T47D (cell line): ENCODE measurements around the gene GRM4.
A peak's percentile ranks its signal among the peaks of the same experiment; 100 is the strongest.

Experiments
- DNase-seq, 2 experiments: peaks; one replicate each; pipeline versions ENCODE4 v3.0.0 to v3.0.0-alpha.2; 2011 to 2012; ENCODE audit warnings: low read depth in 1 of 2, low spot score in 1 of 2
- JUND ChIP-seq: IDR thresholded peaks from 2 replicates; pipeline ENCODE4 v1.6.1; 2012; ENCODE audit warnings: low read depth
- in situ Hi-C: cut with HindIII; loops from 2 replicates; pipeline ENCODE4 v1.10.0; 2016; ENCODE audit warnings: low sequenced_read_pairs, low pct_unique_long_range_greater_than_20kb

The GRM4 gene

DNA sequence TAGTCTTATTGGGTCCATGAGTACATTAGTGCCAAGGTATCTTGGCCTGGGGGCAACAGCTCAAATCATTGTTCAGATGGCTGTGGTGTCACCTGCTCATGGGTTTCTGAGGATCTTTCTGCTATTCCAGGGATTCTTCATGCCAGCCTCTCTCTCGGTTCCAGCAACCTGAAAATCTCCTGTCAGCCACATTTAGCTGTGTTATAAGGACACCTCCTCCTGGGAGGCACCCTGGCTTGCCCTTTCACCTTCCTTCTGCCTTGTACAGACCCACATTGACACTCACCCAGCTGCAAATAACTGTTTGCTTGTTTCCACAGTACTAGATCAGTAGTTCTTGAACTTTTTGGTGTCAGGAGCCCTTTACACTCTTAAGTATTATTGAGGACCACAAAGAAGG, 159.9 kb downstream of the GRM4 start:
- no peak for DNase-seq
- in situ Hi-C loops = no loop called here
- no peak for TF ChIP-seq JUND

DNA sequence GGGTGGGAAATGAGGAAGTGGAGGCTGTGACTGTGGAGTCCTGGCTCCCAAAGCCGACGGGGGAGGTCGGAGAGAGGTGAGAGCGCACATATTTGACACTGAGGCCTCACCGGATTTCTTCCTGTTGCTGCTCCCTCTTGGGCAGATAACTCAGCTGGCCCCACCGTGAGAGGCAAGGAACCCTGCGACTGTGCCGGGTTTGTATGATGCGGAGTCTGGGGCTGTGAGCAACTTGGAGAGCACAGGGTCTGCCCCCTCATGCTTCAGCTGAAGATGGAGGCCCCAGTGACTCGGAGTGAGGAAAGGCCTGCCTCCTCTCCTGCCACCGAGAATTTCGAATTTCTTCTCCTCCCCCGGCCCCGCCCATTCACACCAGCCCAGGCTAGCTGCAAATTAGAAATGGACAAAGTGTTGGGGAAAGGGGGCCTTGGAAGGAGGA, 160.6 kb downstream of the GRM4 start:
- in situ Hi-C loops = no loop called here
- DNase-seq = no peak
- TF ChIP-seq JUND = no peak

DNA sequence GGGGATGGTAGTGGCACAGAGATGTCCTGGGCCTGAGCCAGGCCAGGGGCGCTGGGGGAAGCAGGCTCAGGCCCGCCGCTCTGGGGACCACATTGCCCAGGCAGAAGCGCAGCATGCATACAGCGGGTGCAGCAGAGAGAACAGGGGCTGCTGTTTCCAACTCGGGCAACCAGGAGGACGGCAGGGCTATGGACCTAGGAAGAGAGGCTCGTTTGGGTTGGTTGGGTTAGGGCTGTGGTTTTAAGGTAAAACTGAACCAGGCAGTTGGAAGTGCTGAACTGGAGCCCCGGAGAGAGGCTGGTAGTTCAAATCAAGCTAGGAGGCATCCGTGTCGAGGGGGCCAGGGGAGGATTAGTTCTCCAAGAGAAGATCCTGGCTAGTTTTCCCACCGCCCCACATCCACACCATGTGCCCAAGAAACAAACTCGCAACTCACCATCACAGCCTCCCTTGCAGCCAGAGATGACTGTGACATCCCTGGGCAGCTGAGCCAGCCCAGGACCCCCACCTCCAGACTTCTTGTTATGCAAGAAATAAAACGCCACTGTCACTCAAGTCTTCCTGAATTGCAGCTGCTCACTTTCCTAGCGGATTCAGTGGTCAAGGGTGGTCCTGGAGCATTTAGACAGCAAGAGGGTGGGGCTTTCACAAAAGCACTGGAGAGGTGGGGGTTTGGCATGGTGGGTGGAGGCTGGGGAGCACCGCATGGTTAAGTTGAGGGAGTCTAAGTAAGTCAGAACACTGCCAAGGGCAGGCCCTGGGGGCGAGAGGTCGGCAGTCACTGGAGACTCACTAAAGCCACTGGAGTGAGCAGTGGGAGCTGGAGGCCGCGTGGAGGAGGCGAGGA, 161.2 kb downstream of the GRM4 start:
- no peak for DNase-seq
- in situ Hi-C loops = no loop called here
- no peak for TF ChIP-seq JUND

DNA sequence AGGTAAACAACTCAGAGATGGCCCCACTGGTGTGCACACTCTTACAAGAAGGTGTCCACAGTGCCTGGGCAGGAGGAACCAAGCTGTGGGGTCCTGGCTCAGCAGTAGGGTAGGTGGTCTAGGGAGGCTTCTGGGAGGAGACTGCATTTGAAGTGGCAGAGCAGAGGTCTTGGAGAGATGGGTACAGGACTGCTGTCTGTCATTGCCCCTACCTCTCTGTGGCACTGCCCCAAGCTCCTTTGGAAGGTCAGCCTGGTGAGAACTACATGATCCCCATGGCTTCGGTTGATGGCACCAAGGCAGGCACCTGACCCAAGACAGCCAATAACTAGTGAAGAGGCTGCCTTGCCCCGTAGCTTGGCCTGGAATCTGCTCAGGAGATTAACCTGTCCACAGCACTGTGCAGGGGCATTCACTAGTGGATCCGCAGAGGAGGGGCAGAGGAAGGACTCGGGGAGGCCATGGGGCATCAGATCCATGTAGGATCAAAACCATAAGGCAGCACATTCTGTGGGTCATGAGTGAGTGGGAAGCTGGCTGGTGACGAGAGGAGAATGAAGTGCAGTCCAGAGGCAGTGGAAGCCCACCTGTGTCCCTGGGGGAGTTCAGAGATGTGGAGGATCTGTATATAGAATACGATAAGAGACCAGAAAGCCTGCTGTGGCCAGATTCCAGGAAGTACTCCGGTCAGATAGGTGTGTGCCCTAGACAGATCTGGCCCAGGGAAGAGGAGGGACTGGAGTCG, 162.0 kb downstream of the GRM4 start:
- no peak for DNase-seq
- no peak for TF ChIP-seq JUND
- in situ Hi-C loops = no loop called here

DNA sequence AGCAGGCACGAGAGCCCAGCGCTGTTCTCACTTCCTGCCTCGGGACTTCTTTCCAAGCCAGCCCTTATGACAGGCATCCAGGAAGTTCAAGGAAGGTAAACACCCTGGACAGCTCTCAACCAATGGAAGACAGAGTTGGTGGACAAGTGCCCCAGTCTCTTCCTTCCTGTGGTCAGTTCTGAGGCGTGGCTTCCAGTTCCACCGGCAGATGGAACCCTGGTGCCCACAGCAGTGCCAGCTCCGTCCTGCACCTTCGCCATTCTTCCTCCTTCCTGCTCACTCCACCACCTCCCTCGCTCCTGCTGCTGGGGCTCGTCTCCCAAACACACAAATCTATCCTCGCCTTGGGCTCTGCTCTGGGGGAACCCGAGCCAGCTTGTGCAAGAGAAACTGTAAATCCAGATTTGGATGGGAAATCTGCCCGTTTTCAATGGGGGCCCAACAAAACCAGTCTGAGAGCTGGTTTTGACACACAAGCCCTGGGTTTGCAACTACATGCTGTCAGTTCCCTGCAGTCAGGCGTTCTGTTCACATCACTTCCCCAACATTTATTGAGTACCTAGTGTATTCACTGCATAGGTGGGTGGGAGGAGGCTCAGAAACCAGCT, 162.7 kb downstream of the GRM4 start:
- in situ Hi-C loops = no loop called here
- DNase-seq = peak; percentile 97 to 98
- no peak for TF ChIP-seq JUND

DNA sequence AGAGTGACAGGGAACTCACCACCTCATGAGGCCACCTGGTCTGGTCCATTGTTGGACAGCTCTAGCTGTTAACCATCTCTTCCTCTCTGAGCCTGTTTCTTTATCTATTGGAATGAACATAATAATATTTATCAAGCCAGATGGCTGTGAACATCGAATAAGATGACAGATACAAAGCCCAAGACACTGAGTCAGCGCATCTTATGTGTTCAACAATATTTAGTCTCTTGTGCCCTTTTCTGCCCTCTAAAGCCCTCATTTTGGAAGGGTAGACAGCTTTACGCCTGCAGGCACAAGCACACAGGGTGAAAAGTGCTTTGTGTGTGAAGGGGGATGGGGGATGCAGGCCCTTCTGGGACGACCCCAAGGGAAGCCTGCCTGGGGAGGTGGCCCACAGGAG, 164.0 kb downstream of the GRM4 start:
- in situ Hi-C loops = no loop called here
- no peak for TF ChIP-seq JUND
- DNase-seq = no peak

DNA sequence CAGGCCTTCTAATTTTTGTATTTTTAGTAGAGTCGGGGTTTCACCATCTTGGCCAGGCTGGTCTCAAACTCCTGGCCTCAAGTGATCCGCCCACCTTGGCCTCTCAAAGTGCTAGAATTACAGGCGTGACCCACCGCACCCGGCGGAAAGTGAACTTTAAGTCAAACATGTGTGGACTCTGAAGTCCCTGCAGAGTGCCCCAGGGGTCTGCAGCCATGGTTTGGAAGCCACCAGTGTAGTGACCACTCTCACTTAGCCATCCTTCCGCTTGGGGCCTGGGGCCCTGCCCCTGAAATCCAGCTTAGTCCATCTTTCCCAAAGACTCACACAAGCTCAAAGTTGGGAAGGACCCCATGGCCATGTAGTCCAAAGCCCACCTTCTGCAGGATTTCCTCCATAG, 164.5 kb downstream of the GRM4 start:
- in situ Hi-C loops = no loop called here
- no peak for TF ChIP-seq JUND

DNA sequence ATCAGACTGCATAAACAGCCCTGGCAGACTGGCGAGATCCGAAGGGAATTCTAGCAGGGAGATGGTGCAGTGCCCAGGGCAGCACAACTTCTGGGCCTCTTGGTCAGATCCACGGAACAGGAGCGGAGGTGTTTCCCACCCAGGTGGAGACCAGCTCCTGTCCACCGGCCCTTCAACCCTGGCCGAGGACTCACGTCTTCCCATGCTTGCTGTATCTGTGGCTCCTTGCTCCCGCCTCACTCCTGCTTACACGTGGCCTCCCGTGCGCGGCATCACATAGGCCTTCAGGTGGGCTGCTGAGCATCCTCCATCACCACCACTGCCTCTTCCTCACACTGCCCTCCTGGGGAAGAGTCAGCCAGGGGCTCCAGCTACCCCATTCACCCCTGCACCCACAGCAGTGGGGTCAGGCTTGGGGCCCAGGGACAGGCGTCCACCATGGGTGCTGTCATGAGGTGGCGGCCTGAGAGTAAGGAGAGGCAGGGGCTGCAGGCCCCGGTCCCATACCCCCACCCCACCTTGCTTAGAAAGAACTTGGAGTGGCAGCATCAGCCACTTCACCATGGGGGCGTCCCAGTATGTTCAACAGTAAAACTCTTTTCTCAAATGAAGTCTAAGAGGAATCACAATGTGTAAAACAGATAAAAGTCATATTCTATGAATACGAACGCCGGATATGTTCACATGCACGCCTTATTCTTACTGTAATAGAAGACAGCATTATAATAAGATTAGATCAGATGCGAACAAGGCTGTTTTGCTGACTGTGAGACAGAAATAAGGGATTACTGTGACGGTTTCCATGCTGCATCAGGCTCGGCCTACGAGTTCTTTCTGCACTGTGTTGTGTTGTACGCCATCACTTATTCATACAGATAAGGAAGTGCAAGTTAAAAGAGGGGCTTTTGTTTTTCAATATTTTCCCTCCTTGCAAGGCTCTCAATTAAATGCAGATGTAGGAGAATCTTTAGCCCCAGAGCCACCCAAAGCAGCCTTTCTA, 165.4 kb downstream of the GRM4 start:
- DNase-seq = no peak
- in situ Hi-C loops = no loop called here
- TF ChIP-seq JUND = no peak

More for the DNA sequence above, 164.5 kb downstream of the GRM4 start:
- DNase-seq = no peak

DNA sequence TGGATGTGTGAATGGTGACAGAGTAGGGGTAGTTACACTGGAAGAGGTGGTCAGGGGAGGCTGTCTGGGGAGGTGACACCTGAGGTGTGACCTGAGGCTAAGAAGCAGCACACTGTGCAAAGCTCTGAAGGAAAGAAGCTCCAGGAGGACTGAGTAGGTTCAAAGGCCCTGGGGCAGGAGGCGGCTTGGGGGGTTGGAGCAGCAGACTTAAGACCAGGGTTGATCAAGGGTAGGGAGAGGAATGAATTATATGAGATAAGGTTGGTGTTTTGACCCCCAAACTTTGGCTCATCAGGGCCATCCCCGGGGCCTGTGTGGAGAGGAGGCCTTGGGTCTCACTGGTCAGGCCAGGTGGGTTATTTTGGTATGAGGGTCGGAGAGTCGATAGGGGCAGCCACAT, 166.1 kb downstream of the GRM4 start:
- no peak for TF ChIP-seq JUND
- no peak for DNase-seq
- in situ Hi-C loops = no loop called here

DNA sequence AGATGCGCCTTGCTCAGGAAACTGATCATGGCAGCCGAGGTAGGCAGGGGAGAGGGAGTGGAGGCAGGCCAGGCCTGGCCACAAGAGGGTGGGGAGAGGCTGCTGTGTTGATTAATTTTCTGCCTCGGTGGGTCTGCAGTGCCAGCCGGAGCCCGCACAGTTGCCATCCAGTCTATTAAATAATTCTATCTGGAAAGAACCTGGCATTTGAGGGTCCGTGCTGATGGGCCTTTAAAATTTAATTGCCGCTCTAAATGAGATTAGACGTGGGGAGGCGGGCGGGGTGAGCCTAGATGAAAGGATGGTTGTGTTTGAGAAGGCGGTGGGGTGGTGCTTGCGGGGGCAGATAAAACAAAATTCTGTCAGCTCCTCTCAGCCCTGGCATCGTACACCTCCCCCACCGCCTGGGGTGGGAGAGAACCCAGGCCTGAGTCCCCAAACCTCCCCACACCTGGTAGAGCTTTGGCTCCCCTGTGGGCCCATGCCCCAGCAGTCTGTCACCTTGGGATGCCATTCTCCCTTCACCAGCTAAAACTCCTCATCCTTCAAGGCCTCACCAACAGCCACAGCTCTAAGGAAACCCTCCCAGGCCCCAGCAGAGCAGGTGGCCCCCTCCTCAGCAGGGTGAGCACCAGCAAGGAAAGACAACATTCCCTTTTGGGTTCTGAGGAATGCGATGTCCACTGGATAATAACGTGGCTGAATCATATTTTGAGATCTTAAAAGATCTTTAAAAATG, 167.3 kb downstream of the GRM4 start:
- in situ Hi-C loops = no loop called here
- TF ChIP-seq JUND = no peak

DNA sequence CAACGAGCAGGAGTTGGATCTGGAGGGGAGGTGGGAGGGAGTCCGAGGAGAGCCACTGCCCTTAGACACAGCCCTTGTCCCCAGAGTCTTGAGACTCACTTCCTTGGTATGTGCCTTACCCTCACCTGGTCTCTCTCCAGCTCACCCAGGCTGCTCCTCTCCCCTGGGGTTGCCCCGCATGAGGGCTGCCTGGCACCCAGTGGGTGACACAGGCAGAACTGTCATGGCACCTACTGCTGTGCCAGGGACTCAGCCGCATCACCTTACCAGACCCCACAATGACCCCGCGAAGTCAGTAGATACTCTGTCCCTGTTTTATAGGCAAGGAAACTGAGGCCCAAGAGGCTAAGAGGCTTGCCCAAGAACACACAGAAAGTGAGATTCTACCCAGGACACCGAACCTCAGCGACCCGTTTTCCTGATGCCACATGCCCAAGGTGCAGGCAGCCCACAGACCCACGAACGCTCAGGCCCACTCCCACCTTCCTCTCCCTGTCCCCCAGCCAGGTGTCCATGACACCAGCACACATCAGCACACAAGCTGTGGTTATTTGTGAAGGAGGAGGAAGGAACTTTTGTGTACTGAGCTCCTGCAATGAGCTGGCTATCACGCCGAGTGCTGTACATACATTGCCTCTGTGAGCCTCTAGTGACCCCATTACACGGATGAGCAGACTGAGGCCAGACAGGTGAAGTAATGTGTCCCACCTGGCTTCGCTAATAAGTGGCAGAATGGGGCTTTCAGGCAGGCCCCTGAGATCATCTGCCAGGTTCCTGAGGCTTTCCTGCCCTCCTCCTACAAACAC, 168.1 kb downstream of the GRM4 start:
- no peak for DNase-seq
- in situ Hi-C loops = no loop called here
- no peak for TF ChIP-seq JUND

More for the DNA sequence above, 167.3 kb downstream of the GRM4 start:
- no peak for DNase-seq
